ENCODE data around the gene RGMA. TPM values are rescaled to one million over a fixed set of nuclear protein-coding genes. Genes with fewer than 3 reads are reported as not detected.

RGMA gene
- total RNA-seq, 1 donor from 2014 or later, result not detected

GRCh38 chr15:93024293-93024692 lies 64.7 kb downstream of the RGMA start:
- intact Hi-C loops (cut with micrococcal nuclease), result loop anchor here (10.0 kb wide), 1 partner anchor 1211 kb away; the partner anchor contains the start of gene MCTP2

DNA sequence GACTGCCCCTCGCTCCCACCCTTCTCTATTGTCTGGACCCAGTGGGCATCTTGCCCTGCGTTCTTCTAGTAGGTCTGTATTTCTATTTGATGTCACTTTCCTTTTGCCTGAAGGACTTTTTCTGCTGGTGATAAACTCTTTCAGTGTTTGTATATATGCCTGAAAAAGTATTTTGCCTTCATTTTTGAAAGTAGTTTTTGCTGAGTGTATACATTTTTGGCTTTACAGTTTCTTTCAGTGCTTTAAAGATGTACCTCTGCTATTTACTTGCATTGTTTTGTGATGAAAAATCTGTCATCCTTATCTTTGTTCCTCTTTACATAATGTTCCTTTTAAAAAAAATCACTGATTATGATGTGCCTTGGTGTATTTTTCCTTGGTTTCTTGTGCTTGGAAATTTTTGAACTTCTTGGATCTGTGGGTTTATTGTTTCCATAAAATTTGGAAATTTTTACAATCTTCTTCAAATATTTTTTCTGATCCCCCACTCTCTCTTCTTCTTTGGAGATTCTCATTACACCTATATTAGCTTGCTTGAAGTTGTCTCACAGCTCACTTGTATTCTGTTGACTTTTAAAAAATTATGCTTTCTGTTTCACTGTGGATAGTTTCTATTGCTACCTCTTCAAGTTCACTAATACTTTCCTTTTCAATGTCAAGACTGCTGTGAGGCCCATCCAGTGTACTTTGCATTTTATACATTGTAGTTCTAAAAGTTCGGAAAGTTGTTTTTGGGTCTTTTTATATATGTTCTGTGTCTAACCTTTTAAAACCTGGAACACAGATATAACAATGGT lies 67.8 kb downstream of the RGMA start:
- intact Hi-C loops (cut with micrococcal nuclease), result loop anchor here (2.0 to 10.0 kb wide), 2 partner anchors 224 to 1214 kb away; partner anchors contain the start of gene MCTP2

DNA sequence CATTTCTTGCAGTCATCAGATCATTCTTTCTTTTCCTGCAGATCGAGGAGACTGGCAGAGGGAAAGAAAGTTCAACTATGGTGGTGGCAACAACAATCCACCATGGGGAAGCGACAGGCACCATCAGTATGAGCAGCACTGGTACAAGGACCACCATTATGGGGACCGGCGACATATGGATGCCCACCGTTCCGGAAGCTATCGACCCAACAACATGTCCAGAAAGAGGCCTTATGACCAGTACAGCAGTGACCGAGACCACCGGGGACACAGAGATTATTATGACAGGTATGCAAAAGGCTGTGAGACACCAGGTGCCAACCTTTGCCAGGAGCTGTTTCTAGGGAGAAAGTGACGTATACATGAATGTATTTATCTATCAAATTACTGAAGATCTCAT lies 69.0 kb downstream of the RGMA start:
- intact Hi-C loops (cut with micrococcal nuclease), result loop anchor here (2.0 to 10.0 kb wide), 3 partner anchors 83 to 1215 kb away; partner anchors contain the start of gene MCTP2

GRCh38 chr15:93019090-93019489 lies 69.9 kb downstream of the RGMA start:
- intact Hi-C loops (cut with micrococcal nuclease), result loop anchor here (5.0 kb wide), 1 partner anchor 82 kb away; no protein-coding TSS in a partner anchor

GRCh38 chr15:93018574-93018973 lies 70.4 kb downstream of the RGMA start:
- intact Hi-C loops (cut with micrococcal nuclease), result loop anchor here (5.0 kb wide), 1 partner anchor 81 kb away; no protein-coding TSS in a partner anchor

GRCh38 chr15:93017526-93017925 lies 71.5 kb downstream of the RGMA start:
- intact Hi-C loops (cut with micrococcal nuclease), result loop anchor here (5.0 kb wide), 1 partner anchor 80 kb away; no protein-coding TSS in a partner anchor

GRCh38 chr15:93012786-93013185 lies 76.2 kb downstream of the RGMA start:
- intact Hi-C loops (cut with micrococcal nuclease), result no loop called here

- intact Hi-C loops (cut with micrococcal nuclease), result loop anchor here (10.0 kb wide), 1 partner anchor 53 kb away; no protein-coding TSS in a partner anchor
Observed at GRCh38 chr15:93007994-93008393, 81.0 kb downstream of the RGMA start.

- intact Hi-C loops (cut with micrococcal nuclease), result loop anchor here (10.0 kb wide), 1 partner anchor 50 kb away; no protein-coding TSS in a partner anchor
Observed at GRCh38 chr15:93005133-93005532, 83.9 kb downstream of the RGMA start.

GRCh38 chr15:93001881-93002280 lies 87.1 kb downstream of the RGMA start:
- intact Hi-C loops (cut with micrococcal nuclease), result loop anchor here (10.0 kb wide), 1 partner anchor 47 kb away; no protein-coding TSS in a partner anchor

DNA sequence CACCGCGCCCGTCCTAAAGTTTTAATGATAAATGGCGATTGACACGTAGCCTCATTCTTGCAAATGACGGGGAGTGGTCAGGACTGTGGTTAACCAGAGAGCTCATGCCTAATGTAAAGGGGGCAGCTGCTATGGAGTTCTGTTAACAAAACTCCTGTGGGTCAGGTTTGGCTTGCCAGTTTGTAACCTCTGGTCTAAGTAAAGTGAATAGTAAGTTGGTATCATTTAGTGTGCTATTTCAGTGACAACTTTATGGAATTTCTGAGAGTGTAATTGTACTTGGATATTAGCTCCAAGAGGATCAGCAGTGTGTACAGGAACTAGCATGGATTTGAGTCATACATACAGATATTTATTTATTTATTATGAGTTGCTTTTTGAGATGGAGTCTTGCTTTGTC lies 87.9 kb downstream of the RGMA start:
- intact Hi-C loops (cut with micrococcal nuclease), result loop anchor here (10.0 kb wide), 1 partner anchor 46 kb away; no protein-coding TSS in a partner anchor

GRCh38 chr15:92997821-92998220 lies 91.2 kb downstream of the RGMA start:
- intact Hi-C loops (cut with micrococcal nuclease), result no loop called here

- intact Hi-C loops (cut with micrococcal nuclease), result no loop called here
Observed at GRCh38 chr15:92992720-92993119, 96.3 kb downstream of the RGMA start.

DNA sequence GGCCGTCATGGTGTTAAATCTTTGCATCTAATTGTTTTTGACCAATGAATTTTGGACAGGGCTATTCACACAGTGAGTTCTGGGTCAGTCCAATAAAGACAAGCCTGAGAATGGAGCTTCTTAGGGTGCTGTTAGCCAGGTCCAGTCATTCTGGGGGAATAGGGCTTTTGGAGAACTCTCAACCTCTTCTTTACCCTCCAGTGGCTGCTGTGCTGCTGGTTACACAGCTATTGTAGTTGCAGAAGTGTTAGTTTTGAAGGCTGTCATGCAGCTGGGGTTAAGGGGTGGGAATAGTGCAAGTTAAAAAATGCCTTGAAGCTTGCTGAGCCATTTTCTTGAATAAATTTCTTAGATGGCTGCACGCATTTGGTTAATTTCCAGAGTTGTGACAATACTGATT lies 99.0 kb downstream of the RGMA start:
- intact Hi-C loops (cut with micrococcal nuclease), result no loop called here

DNA sequence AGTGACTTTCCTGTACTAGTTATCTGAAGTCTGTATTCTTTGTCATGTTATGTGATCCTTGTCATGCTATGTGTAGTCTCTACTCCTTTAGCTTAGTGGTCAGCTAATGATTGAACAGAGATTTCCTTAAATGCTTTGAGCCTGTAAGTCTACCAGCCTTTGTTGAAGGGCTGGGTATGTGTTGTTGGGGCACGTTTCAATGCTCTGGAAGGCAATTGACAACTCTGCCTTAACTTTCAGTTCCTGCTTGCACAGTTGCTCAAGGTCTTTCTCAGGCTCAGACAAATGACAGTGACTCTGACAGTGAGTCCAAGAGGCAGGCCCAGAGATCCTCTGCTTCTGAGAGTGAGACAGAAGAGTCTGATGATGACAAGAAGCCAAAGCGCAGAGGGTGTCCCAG lies 99.5 kb downstream of the RGMA start:
- intact Hi-C loops (cut with micrococcal nuclease), result no loop called here

Other genes with a start within 250 kb of the RGMA start
- 140 and 146 TPM in 2 replicates for gene CHD2, start 188.9 kb downstream of the RGMA start, total RNA-seq